Hepatocyte (in vitro differentiated cells): ENCODE results near the gene SLC27A2.

ENCODE experiments used
- CTCF ChIP-seq: fragments of 200-600 bp; sonication (generic); IDR thresholded peaks from 2 replicates; pipeline ENCODE4 v1.5.1; 2016; ENCODE audit warnings: antibody characterized with exemption, mild to moderate bottlenecking; ENCODE audit not compliant: poor library complexity
- EZH2 ChIP-seq: fragments of 200-600 bp; sonication (generic); IDR thresholded peaks from 2 replicates; pipeline ENCODE4 v1.6.1; 2016; ENCODE audit warnings: antibody characterized with exemption, mild to moderate bottlenecking, borderline replicate concordance

- TF ChIP-seq CTCF (no peak), EZH2 (no peak)
These were observed 18.1 kb upstream of the SLC27A2 start for GRCh38 chr15:50163719-50164410.
